H1 (cell line): ENCODE results near the gene DPF3. TPM values are rescaled to one million over a fixed set of nuclear protein-coding genes. Genes with fewer than 3 reads are reported as not detected.

ENCODE experiments used
- EZH2 ChIP-seq: fragments of 200-600 bp; sonication (generic); IDR thresholded peaks from 2 replicates; pipeline ENCODE4 v1.7.1; 2012; ENCODE audit warnings: low read depth, mild to moderate bottlenecking, moderate library complexity, low read length, inconsistent platforms; ENCODE audit not compliant: severe bottlenecking
- TAF7 ChIP-seq: optimal IDR thresholded peaks from 2 replicates; pipeline ENCODE3; 2011; ENCODE audit warnings: low read depth, mild to moderate bottlenecking, inconsistent platforms, low read length, moderate library complexity, borderline replicate concordance
- polyA plus RNA-seq, 7 experiments: library from polyadenylated mRNA; depleted of rRNA in 3 of 7; stranded (reverse) in 5 of 7; unstranded in 2 of 7; fragments of >200 nt in 5 of 7; fragments of 200-250 nt in 2 of 7; gene quantifications; 1 replicate in 5 of 7; 2 replicates in 1 of 7; 4 replicates in 1 of 7; pipeline versions ENCODE4 v1.2.1 to v1.2.3, GENCODE V29; 2011 to 2013; ENCODE audit warnings: missing spikeins in 2 of 7, mixed read lengths in 2 of 7
- total RNA-seq: library from RNA; stranded (reverse); fragmentation: NEBNext Ultra II Directional; extraction: Animal tissue kit (Norgen Biotek cat#: 25700); gene quantifications from 2 replicates; pipeline ENCODE4 v1.2.1, GENCODE V29; 2021

Gene DPF3
- total and polyA plus RNA-seq, 2 of the 8 experiments (the other 6 are each of a cell fraction or from before 2014, with no cell fraction given): 0.19 TPM; not detected in 1

GRCh38 chr14:72777636-72778035 is 116.3 kb downstream of the DPF3 start (continued):
- TF ChIP-seq EZH2 (no peak), TAF7 (no peak)
